CD4-positive, alpha-beta T cell treated with Interferon alpha-2 for 1 hour (primary cell): ENCODE results near the gene SHISA5.
"Not testable (repeated sequence)": the region's sequence is repeated elsewhere in the genome, so short reads cannot be mapped to it uniquely, and the experiment has no call there.

Experiments
- DNase-seq, 2 donors: peaks; one replicate each; pipeline ENCODE4 v3.0.0-alpha.2; 2020 to 2022

Gene SHISA5

DNA sequence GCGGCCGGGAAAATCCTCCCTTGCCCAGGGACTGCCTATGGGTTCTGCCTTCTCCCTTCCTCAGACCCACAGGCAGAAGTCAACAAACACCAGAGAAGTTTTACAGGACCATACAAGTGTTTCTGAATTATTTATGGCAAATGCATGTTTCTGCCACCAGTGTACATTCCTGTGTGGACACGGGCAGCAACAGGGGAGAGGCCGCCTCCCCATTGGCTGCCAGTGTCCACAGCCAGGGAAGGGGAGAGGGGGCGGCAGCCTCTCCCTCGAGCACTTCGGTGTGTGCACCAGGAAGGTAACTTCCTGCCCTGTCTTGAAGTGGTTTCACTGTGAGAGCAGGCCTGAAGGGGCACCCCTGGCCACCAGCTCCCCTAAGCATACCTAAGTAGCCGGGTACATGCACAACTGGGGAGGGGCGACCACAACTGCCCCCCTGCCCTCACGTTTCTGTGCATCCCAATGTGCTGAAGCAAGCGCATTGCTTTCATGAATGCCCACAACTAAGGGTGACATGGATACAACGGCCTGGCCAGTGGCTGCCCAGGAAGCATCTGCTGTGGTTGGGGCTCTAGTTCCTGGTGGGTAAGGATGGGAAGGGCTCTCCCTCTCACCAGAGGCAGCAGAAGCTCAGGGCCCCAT lies 14.8 kb upstream of the SHISA5 start:
- peak in 1 of 2 donors; percentile 31 for DNase-seq

DNA sequence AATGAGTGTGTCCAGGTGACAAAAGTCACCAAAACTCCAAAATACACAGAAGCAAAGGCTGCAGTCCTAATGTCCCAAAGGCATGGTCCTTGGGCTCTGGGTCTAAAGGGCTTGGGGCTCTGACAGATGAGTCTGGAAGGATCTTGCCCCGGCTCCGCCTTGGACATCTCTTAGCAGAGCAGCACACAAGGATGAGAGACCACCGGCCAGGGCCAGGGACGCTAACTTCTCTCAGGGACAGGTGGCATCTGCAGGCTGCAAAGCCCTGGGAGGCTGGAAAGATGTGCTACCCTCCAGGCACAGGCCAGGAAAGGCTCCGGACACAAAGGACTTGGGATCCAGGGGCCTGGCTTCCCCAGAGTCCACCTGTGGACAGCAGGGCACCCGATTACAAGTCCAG lies 14.1 kb upstream of the SHISA5 start:
- DNase-seq = no peak

DNA sequence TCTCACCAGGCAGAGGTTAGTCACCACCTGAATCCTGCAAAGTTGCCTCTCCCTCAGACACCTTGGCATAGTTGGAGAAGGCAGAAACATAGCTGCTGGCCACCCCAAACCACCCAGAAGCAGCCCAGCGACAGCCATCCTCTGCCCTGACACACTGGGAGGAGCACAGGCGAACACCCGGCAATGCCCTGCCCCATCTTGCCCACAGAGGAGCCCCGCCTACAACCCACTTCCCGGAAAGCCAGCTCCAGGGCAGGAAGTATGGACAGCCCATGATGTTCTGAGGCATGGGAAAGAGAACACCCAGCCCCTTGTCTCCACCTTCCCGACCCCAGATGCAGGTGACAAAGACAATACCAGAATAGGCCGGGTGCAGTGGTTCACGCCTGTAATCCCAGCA lies 12.6 kb upstream of the SHISA5 start:
- DNase-seq = peak; percentile 44 to 71

DNA sequence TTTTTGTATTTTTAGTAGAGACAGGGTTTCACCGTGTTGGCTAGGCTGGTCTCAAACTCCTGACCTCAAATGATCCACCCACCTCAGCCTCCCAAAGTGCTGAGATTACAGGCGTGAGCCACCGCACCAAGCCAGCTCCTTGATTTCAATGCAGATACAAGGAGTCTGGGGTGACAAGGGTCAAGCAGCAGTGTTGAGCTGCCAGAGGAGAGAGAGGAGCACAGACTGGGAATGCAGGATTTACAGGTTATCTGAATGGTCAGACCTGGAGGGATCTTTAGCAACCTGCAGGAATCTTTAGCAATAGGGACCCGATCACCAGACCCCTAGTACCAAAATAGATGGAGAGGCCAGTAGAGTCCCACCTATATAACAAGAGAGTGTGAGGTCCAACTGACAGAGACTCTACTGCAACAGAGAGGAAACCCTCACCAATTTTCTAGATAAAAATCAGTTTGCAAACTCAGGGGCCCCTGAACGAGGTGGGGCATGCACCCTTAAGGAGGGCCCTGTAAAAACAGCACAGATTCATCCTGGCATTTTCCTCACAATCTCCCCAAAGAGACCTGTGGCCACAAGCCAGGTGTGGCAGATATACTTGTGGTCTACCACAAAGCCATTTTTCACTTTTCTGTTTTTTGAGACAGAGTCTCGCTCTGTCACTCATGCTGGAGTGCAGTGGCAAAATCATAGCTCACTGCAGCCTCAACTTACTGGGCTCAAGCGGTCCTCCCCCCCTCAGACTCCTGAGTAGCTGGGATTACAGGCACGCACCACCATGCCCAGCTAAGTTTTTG lies 10.7 kb upstream of the SHISA5 start:
- DNase-seq = peak in 1 of 2 donors; percentile 58

DNA sequence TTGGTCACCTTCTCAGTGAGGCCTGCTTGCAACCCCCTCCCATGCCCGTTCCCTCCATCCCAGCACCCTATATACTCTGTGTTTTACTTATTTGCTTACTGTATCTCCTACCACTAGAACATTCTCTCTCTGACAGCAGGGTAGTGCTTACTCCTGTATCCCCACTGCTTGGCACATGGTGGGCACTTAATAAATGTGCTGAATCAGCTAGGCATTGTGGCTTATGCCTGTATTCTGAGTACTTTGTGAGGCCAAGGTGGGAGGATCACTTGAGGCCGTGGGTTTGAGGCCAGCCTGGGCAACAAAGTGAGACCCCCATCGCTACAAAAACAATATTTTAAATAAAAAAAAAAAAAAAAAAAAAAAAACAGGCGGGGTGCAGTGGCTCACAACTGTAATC lies 7.6 kb upstream of the SHISA5 start:
- no peak for DNase-seq

DNA sequence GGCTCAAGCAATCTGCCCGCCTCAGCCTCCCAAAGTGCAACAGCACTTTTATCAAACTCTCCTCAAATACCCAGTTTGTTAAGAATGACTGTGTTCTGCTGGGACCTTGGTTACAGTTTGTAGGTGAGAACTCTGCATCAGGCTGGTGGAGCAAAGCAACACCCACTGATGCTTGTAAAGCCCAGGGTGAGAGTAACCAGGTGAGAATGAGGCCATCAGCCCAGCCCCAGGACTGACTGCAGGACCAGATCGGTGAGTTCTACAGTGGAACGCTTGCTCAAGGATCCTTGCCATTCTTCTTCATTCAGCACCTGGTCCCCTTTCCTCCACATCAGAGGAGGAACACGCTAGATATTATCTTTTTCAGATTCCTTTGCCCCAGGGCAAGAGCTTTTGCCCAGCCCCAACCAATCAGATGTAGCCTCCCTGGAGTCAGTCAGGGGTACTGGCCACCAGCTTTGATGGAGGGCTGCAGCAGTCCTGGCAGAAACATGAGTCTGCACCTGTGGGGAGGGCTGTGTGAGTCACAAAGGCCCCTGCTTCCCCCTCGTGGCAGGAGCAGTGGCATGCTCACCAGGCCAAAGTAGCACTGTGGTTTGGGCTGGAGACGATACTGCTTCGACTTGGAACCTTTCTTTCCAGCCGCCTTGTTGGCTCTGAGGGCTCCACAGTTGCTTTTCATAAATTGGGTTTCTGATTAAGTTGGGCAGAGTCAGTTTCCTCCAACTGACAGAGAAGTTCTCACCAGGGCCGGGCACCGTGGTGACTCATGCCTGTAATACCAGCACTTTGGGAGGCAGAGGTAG lies 3.5 kb upstream of the SHISA5 start:
- DNase-seq = peak; percentile 82 to 86

DNA sequence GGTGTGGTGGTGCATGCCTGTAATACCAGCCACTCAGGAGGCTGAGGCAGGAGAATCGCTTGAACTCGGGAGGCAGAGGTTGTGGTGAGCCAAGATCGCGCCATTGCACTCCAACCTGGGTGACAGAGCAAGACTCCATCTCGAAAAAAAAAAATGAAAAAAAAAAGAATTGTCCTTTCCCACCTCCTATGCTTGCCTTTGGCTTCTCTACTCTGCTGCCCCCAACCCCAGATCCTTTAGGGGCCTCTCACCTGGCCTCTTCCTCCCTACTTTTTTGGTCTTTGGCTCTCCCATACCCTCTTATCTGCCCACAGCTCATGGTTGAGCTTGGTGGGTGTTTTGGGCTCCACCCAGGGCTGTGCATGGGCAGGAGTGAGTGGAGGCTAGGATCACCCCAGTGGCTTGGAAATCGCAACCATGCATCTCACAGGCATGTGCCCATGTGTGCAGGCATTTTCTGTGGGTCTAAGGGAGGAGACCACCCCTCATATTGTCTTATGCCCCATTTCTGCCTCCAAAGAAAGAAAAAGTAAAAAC lies 2.1 kb upstream of the SHISA5 start:
- no peak for DNase-seq

DNA sequence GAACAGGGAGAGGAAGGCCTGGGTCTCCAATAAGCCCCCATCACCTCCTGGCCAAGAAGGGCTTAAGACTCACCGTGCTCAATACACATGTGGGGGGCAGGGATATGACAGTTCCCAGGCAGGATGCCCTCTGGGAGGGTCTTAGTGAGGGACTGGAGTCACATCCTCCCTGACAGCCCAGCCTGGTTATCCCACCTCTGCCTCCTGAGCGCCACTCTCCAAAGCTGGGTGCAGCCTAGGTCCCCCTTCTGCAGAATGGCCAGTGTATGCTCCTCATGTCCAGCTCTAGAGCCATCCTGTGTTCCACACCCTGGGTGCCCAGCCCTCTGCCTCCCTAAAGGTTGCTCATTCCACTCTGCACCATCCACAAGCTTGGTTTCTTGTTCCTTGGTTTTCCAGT lies 1.2 kb upstream of the SHISA5 start:
- DNase-seq = no peak

DNA sequence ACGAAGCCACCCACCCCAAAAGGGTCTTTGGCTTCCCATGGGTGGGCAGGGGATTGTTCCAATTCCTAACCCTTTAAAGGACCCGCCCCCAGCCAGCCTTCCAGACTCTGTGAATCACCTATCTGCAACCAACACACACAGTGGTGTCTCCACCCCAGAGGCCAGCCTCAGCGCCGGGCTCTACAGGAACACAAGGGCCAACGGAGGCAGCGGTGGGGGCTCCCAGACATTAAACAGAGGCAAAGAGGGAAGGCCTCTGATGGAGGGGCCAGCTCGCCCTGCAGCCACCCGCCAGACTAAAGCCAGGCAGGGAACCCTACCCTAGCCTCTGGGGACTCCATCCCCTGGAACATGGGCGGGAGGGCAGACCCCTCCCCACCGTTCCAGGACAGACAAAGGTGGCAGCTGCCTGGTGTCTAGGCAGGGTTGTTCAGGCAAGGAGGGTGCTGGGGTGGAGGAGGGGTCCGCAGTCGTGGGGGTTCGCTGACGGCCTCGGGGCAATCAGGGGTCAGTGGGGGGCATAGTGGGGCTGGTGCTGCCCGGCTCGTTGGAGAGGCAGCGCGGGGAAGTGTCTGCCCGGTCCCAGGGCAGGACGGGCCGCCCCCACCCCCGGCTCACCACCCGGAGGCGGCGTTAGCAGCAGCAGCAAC lies 448 bp downstream of the SHISA5 start:
- peak in 1 of 2 donors; percentile 24 for DNase-seq

DNA sequence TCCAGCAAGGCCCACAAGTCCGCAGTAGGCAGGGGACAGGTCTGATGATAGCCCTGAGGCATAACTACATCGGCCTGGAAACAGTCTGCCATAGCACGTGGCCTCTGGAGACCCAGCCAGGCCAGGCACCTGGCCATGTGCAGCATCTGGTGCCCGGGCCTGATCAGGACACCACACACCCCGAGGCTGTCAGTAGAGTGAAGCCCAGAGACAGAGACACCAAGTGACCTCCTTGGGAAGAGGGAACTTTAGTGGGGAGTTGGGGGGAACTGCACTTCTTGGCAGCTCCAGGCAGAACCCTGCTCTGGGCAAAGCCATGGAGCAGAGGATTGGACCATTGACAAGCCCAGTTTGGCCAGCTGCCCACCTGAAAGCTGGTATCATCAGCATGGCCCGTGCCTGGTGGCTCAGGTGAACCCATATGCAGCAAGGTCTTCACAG lies 1.2 kb downstream of the SHISA5 start:
- no peak for DNase-seq

DNA sequence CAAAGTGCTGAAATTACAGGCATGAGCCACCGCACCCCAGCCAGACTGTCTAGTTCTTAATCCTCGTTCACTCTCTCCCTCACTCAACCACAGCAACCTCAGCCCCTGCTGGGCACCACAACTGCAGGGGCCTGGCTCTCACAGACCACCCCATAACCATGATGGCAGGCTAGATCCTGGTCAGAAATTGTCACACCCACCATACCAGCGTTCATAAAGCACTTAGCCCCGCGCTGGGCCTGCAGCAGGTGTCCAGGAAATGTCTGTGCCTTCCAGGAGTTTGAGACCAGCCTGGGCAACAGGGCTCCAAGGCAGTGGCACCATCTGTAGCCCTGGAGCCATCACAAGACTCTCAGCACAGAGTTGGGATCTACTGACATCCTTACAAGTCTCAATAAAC lies 1.9 kb downstream of the SHISA5 start:
- DNase-seq = no peak

DNA sequence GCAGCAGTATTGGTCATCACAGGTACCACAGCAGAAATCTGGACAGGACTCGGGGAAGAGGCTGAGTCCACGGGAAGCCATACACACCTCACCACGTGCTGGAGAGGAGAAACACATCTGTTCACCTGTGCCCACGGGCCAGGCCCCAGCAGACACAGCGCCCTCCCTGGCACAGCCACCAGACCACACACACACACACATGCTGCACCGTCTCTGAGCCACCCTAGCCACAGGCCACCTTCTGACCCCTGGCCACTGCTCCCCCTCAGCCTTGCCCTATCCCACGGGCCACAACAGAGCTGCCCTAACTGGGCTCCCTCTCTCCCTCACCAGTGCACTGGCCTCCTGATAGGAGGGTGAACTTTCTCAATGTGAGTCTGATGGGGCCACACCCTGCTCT lies 2.8 kb downstream of the SHISA5 start:
- DNase-seq = no peak

DNA sequence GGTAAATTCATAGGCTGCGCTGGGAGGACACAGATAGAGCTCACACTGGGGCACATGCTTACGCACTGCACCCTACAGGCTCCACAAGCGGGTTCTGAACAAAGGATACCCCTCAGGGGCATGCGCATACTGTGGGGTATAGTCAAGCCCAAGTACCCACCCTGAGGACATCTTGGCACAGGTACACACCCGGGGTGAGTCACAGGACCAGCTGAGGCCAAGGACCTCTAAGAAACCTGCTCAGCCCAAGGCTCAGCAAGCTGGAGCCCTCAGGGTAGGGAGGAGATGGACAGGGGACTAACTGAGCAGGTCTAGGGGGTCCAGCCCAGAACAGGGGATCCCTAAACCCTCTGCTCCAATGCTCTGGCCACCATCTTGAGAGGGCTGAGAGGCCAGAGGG lies 3.3 kb downstream of the SHISA5 start:
- no peak for DNase-seq

DNA sequence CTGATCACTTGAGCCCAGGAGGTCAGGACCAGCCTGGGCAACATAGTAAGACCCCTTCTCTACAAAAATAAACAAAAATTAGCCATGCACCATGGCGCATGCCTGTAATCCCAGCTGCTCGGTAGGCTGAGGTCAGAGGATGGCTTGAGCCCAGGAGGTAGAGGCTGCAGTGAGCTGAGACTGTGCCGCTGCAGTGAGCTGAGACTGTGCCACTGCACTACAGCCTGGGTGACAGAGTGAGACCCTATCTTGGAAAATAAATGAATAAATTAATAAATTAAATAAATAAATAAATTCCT lies 10.8 kb downstream of the SHISA5 start:
- DNase-seq = no peak

DNA sequence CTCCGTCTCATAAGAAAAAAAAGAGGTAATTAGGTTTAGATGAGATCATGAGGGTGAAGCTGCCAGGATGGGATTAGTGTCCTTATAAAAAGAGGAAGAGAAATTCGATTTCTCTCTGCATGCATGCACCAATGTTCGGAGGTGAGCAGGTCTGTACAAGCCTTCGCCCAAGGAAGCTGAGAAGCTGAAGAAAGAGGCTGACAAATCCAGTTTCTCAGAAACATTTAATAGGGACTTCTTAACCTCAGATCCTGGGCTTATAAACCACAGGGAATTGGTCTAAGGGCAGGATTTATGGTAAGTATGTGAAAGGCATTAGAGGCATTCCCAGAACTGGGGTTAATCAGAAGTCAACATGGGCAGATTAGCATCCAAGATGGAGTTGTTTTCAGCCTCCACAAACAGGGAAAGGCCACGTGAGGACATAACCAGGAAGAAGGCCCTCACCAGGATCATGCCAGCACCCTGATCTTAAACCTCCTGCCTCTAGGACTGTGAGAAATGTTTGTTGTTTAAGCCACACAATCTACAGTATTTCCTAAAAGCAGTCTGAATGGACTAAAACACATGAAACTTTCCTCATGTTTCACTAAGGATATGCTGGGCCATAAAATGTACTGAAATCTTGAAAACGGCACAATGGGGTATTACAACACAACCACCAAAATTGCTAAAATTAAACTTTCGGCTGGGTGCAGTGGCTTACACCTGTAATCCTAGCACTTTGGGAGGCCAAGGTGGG lies 11.3 kb downstream of the SHISA5 start:
- DNase-seq = no peak

DNA sequence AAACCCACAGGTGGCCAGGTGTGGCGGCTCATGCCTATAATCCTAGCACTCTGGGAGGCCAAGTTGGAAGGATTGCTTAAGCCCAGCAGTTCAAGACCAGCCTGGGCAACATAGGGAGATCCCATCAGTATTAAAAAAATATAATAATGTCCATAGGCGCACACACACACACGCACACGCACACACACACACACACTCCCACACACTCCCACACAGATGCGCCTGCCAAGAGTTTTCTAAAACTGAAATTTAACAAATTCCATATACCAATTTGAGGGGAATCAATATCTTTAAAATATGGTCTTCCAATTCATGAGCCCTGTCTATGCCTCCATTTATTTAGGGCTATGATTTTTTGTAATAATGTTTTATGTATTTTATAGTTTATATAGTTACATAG lies 17.0 kb downstream of the SHISA5 start:
- no peak for DNase-seq

DNA sequence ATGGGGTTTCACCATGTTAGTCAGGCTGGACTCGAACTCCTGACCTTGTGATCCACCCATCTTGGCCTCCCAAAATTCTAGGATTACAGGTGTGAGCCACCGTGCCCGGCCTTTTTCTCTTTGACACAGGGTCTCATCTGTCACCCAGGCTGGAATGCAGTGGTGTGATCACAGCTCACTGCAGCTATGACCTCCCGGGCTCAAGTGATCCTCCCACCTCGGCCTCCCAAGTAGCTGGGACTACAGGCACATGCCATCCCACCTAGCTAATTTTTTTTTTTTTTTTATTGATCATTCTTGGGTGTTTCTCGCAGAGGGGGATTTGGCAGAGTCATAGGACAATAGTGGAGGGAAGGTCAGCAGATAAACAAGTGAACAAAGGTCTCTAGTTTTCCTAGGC lies 21.2 kb downstream of the SHISA5 start:
- not testable (repeated sequence) for DNase-seq

DNA sequence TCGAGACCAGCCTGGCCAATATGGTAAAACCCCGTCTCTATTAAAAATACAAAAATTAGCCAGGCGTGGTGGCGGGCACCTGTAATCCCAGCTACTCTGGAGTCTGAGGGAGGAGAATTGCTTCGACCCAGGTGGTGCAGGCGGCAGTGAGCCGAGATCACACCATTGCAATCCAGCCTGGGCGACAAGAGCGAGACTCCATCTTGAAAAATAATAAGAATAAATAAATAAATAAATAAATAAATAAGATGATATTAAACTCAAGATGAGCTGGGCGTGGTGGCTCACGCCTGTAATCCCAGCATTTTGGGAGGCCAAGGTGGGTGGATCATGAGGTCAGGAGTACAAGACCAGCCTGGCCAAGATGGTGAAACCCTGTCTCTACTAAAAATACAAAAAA lies 23.1 kb downstream of the SHISA5 start:
- DNase-seq = not testable (repeated sequence)

DNA sequence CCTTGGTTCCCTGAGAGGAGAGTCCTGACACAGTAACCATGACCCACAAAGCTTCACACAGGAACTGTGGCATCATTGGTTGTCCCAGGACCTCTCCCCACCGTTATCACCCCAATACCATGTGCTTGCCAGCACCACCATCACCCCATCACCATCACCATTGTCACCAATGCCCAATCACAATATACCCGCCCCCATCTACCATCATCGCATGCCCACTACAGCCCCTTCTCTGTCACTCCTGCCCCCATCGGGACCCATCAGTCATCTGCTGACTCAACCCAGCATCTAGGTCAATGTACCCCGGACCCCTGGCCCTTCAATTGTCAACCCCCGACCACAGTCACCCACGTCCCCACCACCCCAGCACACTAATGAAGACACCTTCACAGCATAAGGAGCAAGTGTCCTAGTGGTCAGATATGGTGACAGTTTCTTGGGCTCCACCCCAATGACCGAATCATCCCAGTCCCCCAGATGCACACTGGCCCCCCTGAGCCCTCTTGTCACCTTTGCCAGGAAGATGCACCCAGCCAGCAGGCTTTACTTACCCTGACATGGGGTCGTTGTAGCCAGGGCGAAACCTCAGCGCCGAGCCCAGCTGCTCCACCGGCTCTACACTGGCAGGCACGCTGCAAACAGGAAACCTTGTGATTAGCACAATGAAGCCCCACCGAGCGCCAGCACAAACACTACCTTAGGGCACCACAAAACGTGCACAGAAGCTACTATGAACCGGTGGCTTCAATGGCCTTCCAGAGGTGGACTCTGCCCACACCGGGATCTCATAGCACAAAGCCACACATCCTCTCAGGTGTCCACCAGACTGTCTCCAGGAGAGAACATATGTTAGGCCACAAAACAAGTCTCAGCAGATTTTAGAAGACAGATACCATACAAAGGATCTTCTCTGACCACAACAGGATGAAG lies 25.1 kb downstream of the SHISA5 start:
- DNase-seq = peak; percentile 60 to 79

DNA sequence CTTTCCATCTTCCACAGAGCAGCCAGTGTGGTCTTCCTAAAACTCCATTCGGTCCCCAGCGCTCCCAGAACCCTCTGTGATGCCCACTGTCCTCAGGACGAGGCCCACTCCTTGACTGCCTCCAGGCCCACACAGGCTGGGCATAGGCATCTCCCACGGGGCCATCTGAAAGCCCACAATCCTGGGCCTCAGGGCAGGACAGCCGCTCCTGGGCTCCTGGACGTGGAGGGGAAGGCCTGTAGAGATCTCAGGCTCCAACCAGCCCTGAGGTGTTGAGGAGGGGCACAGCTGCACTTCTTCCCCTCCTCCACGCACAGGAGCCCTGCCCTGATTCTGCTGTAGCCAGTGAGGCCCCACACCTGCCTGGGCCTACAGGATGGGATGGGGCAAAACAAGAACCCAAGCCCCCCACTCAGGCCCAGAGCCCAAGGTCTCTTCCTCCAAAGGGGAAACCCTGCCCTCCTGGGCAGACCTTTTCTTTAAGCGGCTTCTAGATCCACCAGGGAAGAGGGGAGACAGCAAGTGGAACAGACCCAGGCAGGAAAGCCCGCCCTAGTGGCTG lies 25.9 kb downstream of the SHISA5 start:
- no peak for DNase-seq
